ENCODE results near the gene SPATA12. TPM values are rescaled to one million over a fixed set of nuclear protein-coding genes. Genes with fewer than 3 reads are reported as not detected.

SPATA12 gene
- total RNA-seq, 1 experiment from 2014 or later, result not detected

- Mint-ChIP-seq H3K27me3 (ENCODE audit: insufficient read depth, unreplicated experiment) (no peaks in the 10 kb centered on the region), H3K4me1 (ENCODE audit: low read depth, unreplicated experiment) (peaks cover 7% of the 10 kb centered on the region), H3K27ac (ENCODE audit: unreplicated experiment) (no peak overlapping the region), H3K9me3 (ENCODE audit: unreplicated experiment) (no peaks in the 10 kb centered on the region), H3K4me3 (ENCODE audit: unreplicated experiment) (no peak overlapping the region), H3K36me3 (ENCODE audit: insufficient read depth, unreplicated experiment) (peaks cover 6% of the 10 kb centered on the region)
- no peak for TF ChIP-seq CTCF (IDR thresholded peaks at IDR 0.05; ENCODE audit: insufficient read depth in 1 of 2, low read depth in 1 of 2, low read length in 1 of 2, severe bottlenecking in 1 of 2, unreplicated experiment in 1 of 2)
- intact Hi-C loops (cut with micrococcal nuclease; ENCODE audit: unreplicated experiment), result no loop called here
- Histone ChIP-seq H3K27me3 (replicated peaks; ENCODE audit: control insufficient read depth, insufficient read depth, low read length) (no peaks in the 10 kb centered on the region), H3K36me3 (ENCODE audit: control insufficient read depth, insufficient read depth, low read length) (no peaks in the 10 kb centered on the region), H3K4me3 (ENCODE audit: low read depth, low read length) (no peak overlapping the region), H3K4me1 (no peaks in the 10 kb centered on the region), H3K9me3 (no peaks in the 10 kb centered on the region)
- no peak for DNase-seq
- POLR2A ChIA-PET, result no interaction called here
- no TSS peak for BruUV-seq (replicated peaks)
- CTCF ChIA-PET, result no interaction called here
Measured at GRCh38 chr3:57046101-57046765, 14.2 kb upstream of the SPATA12 start.

- Histone ChIP-seq H3K4me3 (ENCODE audit: low read depth, low read length) (no peak overlapping the region), H3K9me3 (no peaks in the 10 kb centered on the region), H3K27me3 (replicated peaks; ENCODE audit: control insufficient read depth, insufficient read depth, low read length) (no peaks in the 10 kb centered on the region), H3K36me3 (ENCODE audit: control insufficient read depth, insufficient read depth, low read length) (no peaks in the 10 kb centered on the region), H3K4me1 (no peaks in the 10 kb centered on the region)
- no peaks in the 10 kb centered on the region for H3K27me3 Mint-ChIP-seq (ENCODE audit: insufficient read depth, unreplicated experiment)
- H3K36me3 Mint-ChIP-seq (ENCODE audit: insufficient read depth, unreplicated experiment), result peaks cover 6% of the 10 kb centered on the region
- no peak for DNase-seq
- H3K9me3 Mint-ChIP-seq (ENCODE audit: unreplicated experiment), result no peaks in the 10 kb centered on the region
- CTCF ChIA-PET, result no interaction called here
- TF ChIP-seq CTCF (IDR thresholded peaks at IDR 0.05; ENCODE audit: insufficient read depth in 1 of 2, low read depth in 1 of 2, low read length in 1 of 2, severe bottlenecking in 1 of 2, unreplicated experiment in 1 of 2), result no peak
- peaks cover 7% of the 10 kb centered on the region for H3K4me1 Mint-ChIP-seq (ENCODE audit: low read depth, unreplicated experiment)
- POLR2A ChIA-PET, result no interaction called here
- intact Hi-C loops (cut with micrococcal nuclease; ENCODE audit: unreplicated experiment), result no loop called here
- BruUV-seq (replicated peaks), result no TSS peak
- no peak overlapping the region for H3K27ac Mint-ChIP-seq (ENCODE audit: unreplicated experiment)
- no peak overlapping the region for H3K4me3 Mint-ChIP-seq (ENCODE audit: unreplicated experiment)
Measured at GRCh38 chr3:57048052-57048671, 12.3 kb upstream of the SPATA12 start.

GRCh38 chr3:57048728-57049127 lies 11.7 kb upstream of the SPATA12 start:
- ChIA-PET CTCF (no interaction called here), POLR2A (no interaction called here)
- intact Hi-C loops (cut with micrococcal nuclease; ENCODE audit: unreplicated experiment), result no loop called here
- peaks cover 7% of the 10 kb centered on the region for H3K4me1 Mint-ChIP-seq (ENCODE audit: low read depth, unreplicated experiment)
- Histone ChIP-seq H3K27me3 (replicated peaks; ENCODE audit: control insufficient read depth, insufficient read depth, low read length) (no peaks in the 10 kb centered on the region), H3K4me1 (no peaks in the 10 kb centered on the region), H3K9me3 (no peaks in the 10 kb centered on the region), H3K4me3 (ENCODE audit: low read depth, low read length) (no peak overlapping the region), H3K36me3 (ENCODE audit: control insufficient read depth, insufficient read depth, low read length) (no peaks in the 10 kb centered on the region)
- peaks cover 6% of the 10 kb centered on the region for H3K36me3 Mint-ChIP-seq (ENCODE audit: insufficient read depth, unreplicated experiment)
- H3K4me3 Mint-ChIP-seq (ENCODE audit: unreplicated experiment), result no peak overlapping the region
- DNase-seq, result no peak
- no peaks in the 10 kb centered on the region for H3K27me3 Mint-ChIP-seq (ENCODE audit: insufficient read depth, unreplicated experiment)
- TF ChIP-seq CTCF (IDR thresholded peaks at IDR 0.05; ENCODE audit: insufficient read depth in 1 of 2, low read depth in 1 of 2, low read length in 1 of 2, severe bottlenecking in 1 of 2, unreplicated experiment in 1 of 2), result no peak
- BruUV-seq (replicated peaks), result no TSS peak
- no peaks in the 10 kb centered on the region for H3K9me3 Mint-ChIP-seq (ENCODE audit: unreplicated experiment)
- H3K27ac Mint-ChIP-seq (ENCODE audit: unreplicated experiment), result no peak overlapping the region

Data from Caco-2 (cell line).